ENCODE data around the gene OR10H4.

DNA sequence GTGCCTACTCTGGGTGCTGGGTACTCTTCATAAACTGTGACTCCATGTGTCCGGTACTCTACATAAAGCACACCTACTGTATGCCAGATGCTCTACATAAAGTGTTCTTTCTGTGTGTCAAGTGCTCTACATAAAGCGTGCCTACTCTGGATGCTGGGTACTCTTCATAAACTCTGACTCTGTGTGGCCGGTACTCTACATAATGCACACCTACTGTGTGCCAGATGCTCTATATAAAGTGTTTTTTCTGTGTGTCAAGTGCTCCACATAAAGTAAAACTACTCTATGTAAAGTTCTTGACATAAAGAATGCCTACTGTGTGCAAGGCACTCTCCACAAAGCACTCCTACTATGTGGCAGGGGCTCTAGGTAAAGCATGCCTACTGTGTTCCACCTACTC is 12.6 kb upstream of the OR10H4 start:
- TF ChIP-seq EZH2phosphoT487 (IDR thresholded peaks at IDR 0.05) = no peak
- TF ChIP-seq EZH2 (IDR thresholded peaks at IDR 0.05) = no peak
- no peak for TF ChIP-seq CTCF (IDR thresholded peaks at IDR 0.05)

Measured in neural progenitor cell (in vitro differentiated cells).